ENCODE results near the gene CCDC187. TPM values are rescaled to one million over a fixed set of nuclear protein-coding genes. Genes with fewer than 3 reads are reported as not detected.

Gene CCDC187
- total and polyA plus RNA-seq, 2 of the 8 experiments (the other 6 are each of a cell fraction or from before 2014, with no cell fraction given) = 0.02 TPM; not detected in 1

- Histone ChIP-seq H4K5ac (ENCODE audit: insufficient read length, low read depth, low read length) (no peak overlapping the region), H2BK5ac (ENCODE audit: low read depth, low read length) (no peak overlapping the region), H3K4ac (replicated peaks; ENCODE audit: insufficient read length, low read depth, low read length) (no peak overlapping the region), H4K20me1 (replicated peaks in 1 of 2; ENCODE audit: control insufficient read depth in 1 of 2, insufficient read depth in 2 of 2, low read length in 2 of 2) (peaks cover 6 to 17% of the 10 kb centered on the region in 2 experiments), H3K27me3 (replicated peaks in 1 of 4; ENCODE audit: control insufficient read depth in 3 of 4, extremely low read depth in 1 of 4, insufficient read depth in 3 of 4, low read length in 3 of 4) (no peaks in the 10 kb centered on the region), H3K27ac (ENCODE audit: low read depth, low read length) (no peak overlapping the region), H2BK120ac (replicated peaks; ENCODE audit: low read depth, low read length) (no peak overlapping the region), H2BK20ac (ENCODE audit: low read length) (no peak overlapping the region), H4K8ac (ENCODE audit: extremely low read depth, insufficient read depth, low read length) (no peak overlapping the region), H3K23me2 (ENCODE audit: low read depth, low read length) (no peaks in the 10 kb centered on the region), H3K56ac (replicated peaks; ENCODE audit: insufficient read length, low read depth, low read length) (no peak overlapping the region), H4K91ac (replicated peaks; ENCODE audit: insufficient read length, low read length) (no peak overlapping the region), H3K4me1 (replicated peaks in 1 of 4; ENCODE audit: control insufficient read depth in 3 of 4, insufficient read depth in 4 of 4, low read length in 3 of 4) (peaks cover 0 to 2% (median 0%) of the 10 kb centered on the region in 4 experiments; a peak in 2 of 7 replicates), H2BK12ac (ENCODE audit: low read depth, low read length) (no peak overlapping the region), H2AK5ac (ENCODE audit: low read depth, low read length) (no peak overlapping the region), H3K36me3 (ENCODE audit: control insufficient read depth in 2 of 4, insufficient read depth in 4 of 4, low read length in 3 of 4) (peaks cover 2 to 21% (median 16%) of the 10 kb centered on the region in 4 experiments; a peak in 7 of 8 replicates), H3K9me3 (ENCODE audit: insufficient read depth in 2 of 2, low read depth in 1 of 2, low read length in 1 of 2) (peaks cover 0 to 4% of the 10 kb centered on the region in 2 experiments; a peak in 1 of 4 replicates), H2BK15ac (ENCODE audit: low read length) (no peak overlapping the region), H3K79me2 (ENCODE audit: control insufficient read depth in 1 of 2, insufficient read depth in 2 of 2, low read length in 2 of 2) (no peaks in the 10 kb centered on the region), H3K23ac (ENCODE audit: insufficient read length) (no peak overlapping the region), H3K14ac (ENCODE audit: insufficient read length) (no peak overlapping the region), H3K79me1 (ENCODE audit: low read depth, low read length) (0 out of 2 replicates have a peak, but pooled peaks cover 2% of the 10 kb centered on the region), H3K4me3 (ENCODE audit: extremely low read depth in 1 of 4, insufficient read depth in 2 of 4, low read depth in 3 of 4, low read length in 4 of 4) (no peak overlapping the region), H3K18ac (ENCODE audit: extremely low read depth, low read length) (no peak overlapping the region), H2AFZ (ENCODE audit: low read length) (no peak overlapping the region), H3K4me2 (ENCODE audit: insufficient read depth in 1 of 2, low read depth in 2 of 2, low read length in 2 of 2) (no peak overlapping the region), H3K9ac (replicated peaks in 1 of 4; ENCODE audit: extremely low read depth in 1 of 4, low read depth in 3 of 4, low read length in 3 of 4) (no peak overlapping the region)
- DNase-seq (ENCODE audit: low read depth in 1 of 2, low spot score in 2 of 2) = no peak
- ChIA-PET POLR2A (ENCODE audit: partially characterized antibody) (interaction anchor here (1.4 kb wide), 1 partner anchor 26 kb away, joined by 3 read pairs; no protein-coding TSS in a partner anchor), CTCF (ENCODE audit: partially characterized antibody) (interaction anchor here (2.4 to 5.1 kb wide), 2 partner anchors 12 kb away, joined by 17 to 52 read pairs; no protein-coding TSS in a partner anchor)
- no peak for FAIRE-seq
- WGBS, 2 experiments (ENCODE audit: extremely low coverage in 1 of 2, insufficient coverage in 1 of 2, insufficient read length in 1 of 2, insufficient replicate concordance in 2 of 2, low coverage in 1 of 2, low lambda C conversion rate in 2 of 2, missing lambda C conversion rate in 1 of 2) = 86% methylated on average over 9 of the region's 9 CpGs; no CpG with 5 or more reads in 1 of the 2 experiments
- TF ChIP-seq TEAD4 (IDR thresholded peaks at IDR 0.05; ENCODE audit: low read depth, low read length) (no peak), NANOG (IDR thresholded peaks at IDR 0.05; ENCODE audit: insufficient read depth, low read depth, low read length, poor library complexity, severe bottlenecking) (no peak), SIX5 (IDR thresholded peaks at IDR 0.05; ENCODE audit: low read depth, low read length) (no peak), ASH2L (IDR thresholded peaks at IDR 0.05; ENCODE audit: low read length) (no peak), POLR2AphosphoS5 (IDR thresholded peaks at IDR 0.05; ENCODE audit: low read depth, low read length) (no peak), TAF7 (optimal IDR thresholded peaks at IDR 0.05; ENCODE audit: borderline replicate concordance, low read depth, low read length) (no peak), JUND (IDR thresholded peaks at IDR 0.05; ENCODE audit: low read length) (no peak), CBX5 (IDR thresholded peaks at IDR 0.05; ENCODE audit: low read depth, low read length) (no peak), CTCF (IDR thresholded peaks at IDR 0.05; ENCODE audit: control extremely low read depth in 1 of 3, insufficient read depth in 1 of 3, low read depth in 1 of 3, low read length in 3 of 3) (no peak), TBP (IDR thresholded peaks at IDR 0.05; ENCODE audit: low read depth, low read length) (no peak), USF2 (IDR thresholded peaks at IDR 0.05; ENCODE audit: low read length) (no peak)
Observed at GRCh38 chr9:136213733-136214132, 90.2 kb downstream of the CCDC187 start.
